ENCODE data around the gene RARB.

RARB gene

GRCh38 chr3:25454005-25454927, 26.2 kb downstream of the RARB start:
- H3K36me3 ChIP-seq (ENCODE audit: control insufficient read depth, insufficient read depth, low read length): no peaks in the 10 kb centered on the region
- H3K4me3 ChIP-seq (replicated peaks; ENCODE audit: low read depth, low read length): no peak overlapping the region
- H3K27me3 ChIP-seq (replicated peaks; ENCODE audit: control insufficient read depth, insufficient read depth, low read length): no peaks in the 10 kb centered on the region; the same call in 1 of the 2 replicates
- DNase-seq (ENCODE audit: extremely low read depth, insufficient read length): no peak
- TF ChIP-seq CTCF (IDR thresholded peaks at IDR 0.05; ENCODE audit: insufficient read depth, low read length, poor library complexity, severe bottlenecking): no peak

DNA sequence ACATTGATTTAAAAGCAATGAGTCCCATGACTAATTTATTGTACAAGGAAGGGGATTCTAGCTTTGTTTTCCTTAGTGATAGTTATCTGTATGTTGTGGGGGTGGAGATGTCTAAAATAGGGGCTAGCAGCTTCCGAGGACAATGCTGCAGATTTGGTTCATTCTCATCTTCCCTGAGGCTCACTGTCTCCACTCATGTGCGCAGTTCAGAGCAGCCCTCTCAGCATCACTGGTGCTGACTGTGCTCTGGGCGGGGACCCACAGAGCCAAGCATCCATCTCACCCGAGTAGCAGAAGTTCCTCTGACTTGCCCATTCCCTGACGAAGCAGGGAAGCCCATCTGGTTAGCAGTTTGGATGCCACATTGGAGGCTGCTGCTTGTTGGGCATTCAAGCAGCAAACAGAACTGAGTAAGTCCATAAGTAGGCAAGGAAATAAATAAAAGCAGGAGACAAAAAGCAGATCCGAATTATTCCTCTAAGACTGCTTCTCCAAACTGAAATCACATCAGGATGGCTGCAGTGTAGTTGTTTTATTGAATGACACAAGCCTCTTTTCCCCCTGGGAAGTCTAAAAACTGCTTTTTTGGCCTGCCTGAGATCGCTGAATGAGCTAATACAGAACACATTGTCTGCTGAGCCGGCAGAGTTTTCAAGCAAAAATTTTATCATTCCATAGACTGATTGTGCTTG, 27.5 kb downstream of the RARB start:
- Histone ChIP-seq H3K36me3 (ENCODE audit: control insufficient read depth, insufficient read depth, low read length) (no peaks in the 10 kb centered on the region), H3K27me3 (replicated peaks; ENCODE audit: control insufficient read depth, insufficient read depth, low read length) (no peaks in the 10 kb centered on the region; the same call in 1 of the 2 replicates), H3K4me3 (replicated peaks; ENCODE audit: low read depth, low read length) (no peak overlapping the region)
- no peak for DNase-seq (ENCODE audit: extremely low read depth, insufficient read length)
- no peak for TF ChIP-seq CTCF (IDR thresholded peaks at IDR 0.05; ENCODE audit: insufficient read depth, low read length, poor library complexity, severe bottlenecking)

GRCh38 chr3:25456723-25457670, 28.9 kb downstream of the RARB start:
- Histone ChIP-seq H3K27me3 (replicated peaks; ENCODE audit: control insufficient read depth, insufficient read depth, low read length) (no peaks in the 10 kb centered on the region; the same call in 1 of the 2 replicates), H3K4me3 (replicated peaks; ENCODE audit: low read depth, low read length) (no peak overlapping the region), H3K36me3 (ENCODE audit: control insufficient read depth, insufficient read depth, low read length) (no peaks in the 10 kb centered on the region)
- no peak for TF ChIP-seq CTCF (IDR thresholded peaks at IDR 0.05; ENCODE audit: insufficient read depth, low read length, poor library complexity, severe bottlenecking)
- no peak for DNase-seq (ENCODE audit: extremely low read depth, insufficient read length)

- H3K36me3 ChIP-seq (ENCODE audit: control insufficient read depth, insufficient read depth, low read length): no peaks in the 10 kb centered on the region
- H3K27me3 ChIP-seq (replicated peaks; ENCODE audit: control insufficient read depth, insufficient read depth, low read length): no peaks in the 10 kb centered on the region; the same call in 1 of the 2 replicates
- H3K4me3 ChIP-seq (replicated peaks; ENCODE audit: low read depth, low read length): no peak overlapping the region
- TF ChIP-seq CTCF (IDR thresholded peaks at IDR 0.05; ENCODE audit: insufficient read depth, low read length, poor library complexity, severe bottlenecking): no peak
- DNase-seq (ENCODE audit: extremely low read depth, insufficient read length): no peak
Measured at GRCh38 chr3:25457671-25458419, 29.8 kb downstream of the RARB start.

DNA sequence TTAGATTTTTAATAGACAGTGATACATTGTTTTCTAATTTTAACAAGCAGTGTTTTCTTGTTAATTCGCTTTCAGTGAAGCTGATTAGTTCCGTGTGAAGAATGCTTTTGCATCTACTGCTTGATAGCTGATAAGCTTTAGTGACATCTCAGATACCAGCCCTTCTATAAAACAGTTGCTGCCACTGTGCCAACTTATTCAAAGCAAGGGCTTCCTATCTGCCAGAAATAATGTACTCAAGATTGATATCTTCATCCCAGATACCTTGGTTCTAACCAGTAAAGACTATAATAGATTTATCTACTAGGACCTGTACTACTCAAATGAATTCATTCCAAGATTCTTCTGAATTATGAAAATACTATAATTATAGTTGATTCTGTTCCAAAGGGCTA, 30.4 kb downstream of the RARB start:
- DNase-seq (ENCODE audit: extremely low read depth, insufficient read length): no peak
- H3K4me3 ChIP-seq (replicated peaks; ENCODE audit: low read depth, low read length): no peak overlapping the region
- no peak for TF ChIP-seq CTCF (IDR thresholded peaks at IDR 0.05; ENCODE audit: insufficient read depth, low read length, poor library complexity, severe bottlenecking)
- H3K36me3 ChIP-seq (ENCODE audit: control insufficient read depth, insufficient read depth, low read length): no peaks in the 10 kb centered on the region
- H3K27me3 ChIP-seq (replicated peaks; ENCODE audit: control insufficient read depth, insufficient read depth, low read length): no peaks in the 10 kb centered on the region; the same call in 1 of the 2 replicates

Data from GM06990 (cell line).